GM15510 (cell line): ENCODE results near the gene KIF26A.

Experiments
- POLR2A ChIP-seq: IDR thresholded peaks from 3 replicates; pipeline ENCODE4 v1.6.1; 2011; ENCODE audit warnings: borderline replicate concordance; ENCODE audit not compliant: insufficient read length; ENCODE audit errors: extremely low read depth

KIF26A gene

DNA sequence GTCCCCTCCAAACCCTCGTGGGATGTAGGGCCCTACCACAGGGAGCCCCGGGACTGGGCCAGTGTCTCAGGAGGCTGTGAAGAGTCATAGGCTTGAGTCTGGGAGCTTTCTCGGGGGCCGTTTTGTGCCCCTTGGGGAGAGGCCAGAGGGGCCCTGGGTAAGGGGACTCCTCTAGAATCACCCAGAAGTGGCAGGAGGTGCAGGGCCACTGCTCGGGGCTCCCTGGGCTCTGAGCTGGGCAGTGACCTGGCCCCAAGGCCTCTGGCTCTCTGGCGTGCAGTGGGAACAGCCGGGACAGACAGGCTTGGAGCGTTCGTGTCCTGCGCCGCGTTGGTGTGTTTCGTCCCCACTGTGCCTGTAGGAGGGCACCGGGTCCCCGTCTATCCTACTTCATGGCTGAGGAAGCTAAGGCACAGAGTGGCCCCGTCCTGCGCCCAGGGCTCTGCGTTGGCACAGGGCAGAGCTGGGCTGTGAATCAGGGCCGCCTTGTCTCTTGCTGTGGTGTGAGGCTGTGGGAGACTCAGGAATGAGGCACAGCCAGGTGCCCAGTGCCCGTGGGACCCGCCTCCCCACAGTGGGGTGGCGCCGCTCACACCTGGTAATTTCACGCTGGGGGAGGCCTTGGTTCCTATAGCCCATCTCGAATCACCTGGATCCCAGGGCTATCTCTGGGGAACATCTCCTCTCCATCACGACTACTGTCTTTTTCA, 23.8 kb upstream of the KIF26A start:
- TF ChIP-seq POLR2A = no peak

DNA sequence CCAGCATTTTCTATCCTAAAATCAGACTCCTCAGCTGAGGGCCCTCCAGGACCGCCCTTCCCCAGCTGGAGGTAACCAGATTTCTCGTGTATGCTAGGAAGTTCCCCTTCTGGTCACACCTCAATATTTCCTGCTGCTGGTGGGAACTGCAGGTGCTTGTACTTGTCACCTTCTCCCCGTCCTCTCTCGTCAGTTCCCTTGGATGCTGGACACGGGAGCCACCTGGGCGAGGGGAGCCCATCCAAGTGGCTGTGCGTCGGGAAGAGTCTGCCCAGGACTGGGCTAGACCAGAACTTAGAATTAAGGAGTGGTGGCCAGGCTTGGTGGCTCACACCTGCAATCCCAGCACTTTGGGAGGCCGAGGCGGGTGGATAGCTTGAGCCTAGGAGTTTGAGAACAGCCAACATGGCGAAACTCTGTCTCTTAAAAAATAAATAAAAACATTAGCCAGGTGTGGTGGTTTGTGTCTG, 23.2 kb upstream of the KIF26A start:
- no peak for TF ChIP-seq POLR2A

DNA sequence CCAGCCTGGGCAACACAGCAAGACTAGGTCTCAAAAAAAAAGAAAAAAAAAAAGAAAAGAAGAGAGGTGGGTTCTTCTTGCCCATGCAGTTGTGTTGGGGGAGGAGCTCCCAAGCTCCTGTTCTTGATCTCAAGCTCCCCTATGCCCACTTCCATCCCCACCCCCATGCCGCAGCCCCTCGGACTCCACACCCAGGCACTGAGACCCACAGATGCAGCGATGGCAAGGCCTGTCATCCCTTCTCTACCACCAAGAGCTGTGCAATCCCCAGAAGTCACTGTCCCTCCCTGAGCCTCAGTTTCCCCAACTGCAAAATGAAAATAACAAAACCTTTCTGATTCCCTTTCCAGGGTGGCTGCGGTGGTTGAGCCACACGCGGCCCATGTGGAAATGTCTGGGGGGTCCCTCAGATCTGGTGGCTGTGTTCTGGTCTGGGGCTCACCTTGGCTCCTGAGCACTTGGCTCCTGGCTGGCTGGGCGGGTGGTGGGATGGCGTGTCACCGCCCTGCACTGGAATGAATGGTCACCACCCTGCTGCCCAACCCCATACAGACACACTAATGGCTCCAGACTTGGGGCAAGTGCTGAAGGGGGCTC, 22.6 kb upstream of the KIF26A start:
- TF ChIP-seq POLR2A = no peak

DNA sequence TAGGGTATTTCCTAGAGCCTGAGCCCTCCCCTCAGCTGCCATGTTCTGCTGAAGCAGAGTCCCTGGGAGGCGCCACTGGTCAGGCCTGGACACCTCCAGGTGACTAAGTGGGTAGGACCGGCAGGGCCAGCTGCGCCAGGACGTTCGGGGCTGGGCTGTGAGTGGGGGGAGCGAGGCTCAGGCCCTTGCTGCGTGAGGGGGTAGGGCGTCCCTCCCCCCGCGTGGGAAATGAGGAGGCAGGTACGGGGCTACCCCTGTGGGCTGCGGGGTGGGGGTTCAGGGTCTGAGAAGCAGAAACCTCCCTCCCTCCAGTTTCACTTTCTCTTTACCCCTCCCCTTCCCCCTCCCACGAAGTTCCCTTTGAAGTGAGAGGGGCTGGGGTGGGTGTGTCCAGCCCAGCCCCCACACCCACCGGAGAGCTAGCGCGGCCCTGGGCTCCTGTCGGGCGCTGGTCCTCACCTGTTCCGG, 22.1 kb upstream of the KIF26A start:
- TF ChIP-seq POLR2A = no peak

DNA sequence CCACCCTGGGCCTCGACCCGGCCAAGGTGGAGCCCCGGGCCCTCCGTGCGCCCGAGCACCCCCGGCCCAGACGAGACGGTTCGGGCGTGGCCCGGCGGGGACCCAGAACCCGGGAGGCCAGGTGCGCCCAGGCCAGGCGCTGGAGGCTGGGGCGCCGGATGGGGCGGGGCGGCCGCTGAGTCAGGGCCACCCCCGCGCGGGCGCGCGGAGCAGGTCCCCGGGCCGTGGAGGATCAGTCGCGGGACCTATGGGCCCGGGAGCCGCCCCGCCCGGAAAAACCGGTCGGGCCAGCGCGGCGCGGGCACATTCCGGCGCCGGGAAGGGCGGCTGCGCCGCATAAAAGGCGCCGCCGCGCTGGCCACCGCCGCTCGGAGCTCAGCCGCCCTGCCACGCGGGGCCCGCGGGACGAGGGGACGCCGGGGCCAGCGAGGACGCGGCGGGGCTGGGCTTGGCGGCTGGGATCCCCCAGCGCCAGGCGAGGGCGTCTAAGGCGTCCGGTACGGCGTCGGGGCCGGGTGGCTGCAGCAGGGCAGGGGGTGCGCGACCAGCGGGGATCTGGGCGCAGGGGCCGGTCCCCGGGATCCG, 21.5 kb upstream of the KIF26A start:
- no peak for TF ChIP-seq POLR2A

GRCh38 chr14:104117341-104118005, 20.9 kb upstream of the KIF26A start:
- TF ChIP-seq POLR2A = no peak

- no peak for TF ChIP-seq POLR2A
Observed at GRCh38 chr14:104118006-104118844, 20.2 kb upstream of the KIF26A start.

DNA sequence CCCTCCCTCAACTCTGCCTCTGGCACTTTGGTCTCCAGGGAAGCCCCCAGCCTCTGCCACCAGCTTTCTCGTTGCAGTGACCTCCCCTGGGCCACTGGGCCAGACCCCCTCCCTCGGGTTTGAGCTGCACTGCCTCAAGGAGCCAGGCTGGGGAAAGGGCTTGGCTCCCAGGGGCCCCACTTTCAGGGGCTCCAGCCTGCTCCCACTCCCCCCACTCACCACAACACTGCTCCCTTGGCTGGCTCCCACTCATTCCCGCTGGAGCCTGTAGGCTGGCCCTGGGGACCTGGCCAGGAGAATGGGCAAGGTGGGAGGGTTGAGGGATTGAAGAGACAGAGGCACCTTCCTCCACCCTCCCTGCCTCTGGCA, 19.3 kb upstream of the KIF26A start:
- TF ChIP-seq POLR2A = no peak

DNA sequence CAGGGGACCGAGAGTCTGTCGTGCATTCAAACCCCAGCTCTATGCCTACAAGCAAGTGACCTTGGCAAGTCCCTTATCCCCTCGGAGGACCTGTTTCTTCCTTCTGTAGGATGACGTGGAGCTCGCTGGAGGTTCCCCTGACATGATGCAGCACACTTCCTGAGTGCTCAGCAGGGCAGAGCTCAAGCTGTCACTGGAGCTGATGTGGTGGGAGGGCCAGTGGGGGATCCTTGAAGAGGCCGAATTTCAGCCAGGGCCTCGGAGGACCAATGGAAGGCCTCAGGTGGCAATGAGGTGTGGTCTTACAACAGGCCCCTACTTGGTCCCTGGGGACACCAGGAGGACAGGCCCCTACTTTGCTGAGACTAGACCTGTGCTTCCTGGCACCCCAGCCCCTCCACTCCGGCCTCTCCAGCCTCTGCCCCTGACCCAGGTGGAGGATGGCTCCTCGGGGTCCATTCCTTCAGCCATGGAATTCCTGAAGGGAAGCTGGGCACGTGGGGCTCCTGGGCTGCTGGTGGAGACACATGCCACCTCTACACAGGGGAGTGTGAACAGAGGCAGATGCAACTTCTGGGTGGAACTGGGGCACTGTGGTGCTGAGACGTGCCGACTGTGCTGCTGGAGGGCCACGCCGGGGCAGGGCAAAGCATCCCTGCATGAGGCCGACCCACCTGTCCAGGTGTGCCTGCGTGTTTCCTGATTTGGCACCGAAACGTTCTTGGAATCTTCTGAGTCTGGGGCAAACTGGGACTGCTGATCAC, 18.7 kb upstream of the KIF26A start:
- TF ChIP-seq POLR2A = no peak

GRCh38 chr14:104120281-104120741, 18.1 kb upstream of the KIF26A start:
- no peak for TF ChIP-seq POLR2A

DNA sequence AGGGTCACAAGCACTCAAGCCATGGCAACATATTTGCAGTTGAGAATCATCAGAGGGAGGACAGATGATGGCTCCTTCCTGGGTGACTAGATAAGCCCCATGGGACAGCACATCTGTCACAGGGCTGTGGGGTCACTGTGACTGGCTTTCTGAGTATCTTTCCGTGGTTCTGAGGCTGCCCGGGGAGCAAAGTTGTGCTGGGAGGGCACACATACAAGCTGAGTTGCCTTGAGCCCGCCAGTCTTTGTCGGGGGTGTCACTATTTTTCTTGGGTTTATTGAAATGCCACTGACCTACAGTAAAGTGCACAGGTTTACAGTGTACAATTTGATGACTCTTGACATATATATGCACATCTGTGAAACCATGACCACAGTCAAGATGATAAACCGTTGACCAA, 17.2 kb upstream of the KIF26A start:
- no peak for TF ChIP-seq POLR2A

- TF ChIP-seq POLR2A = no peak
Observed at GRCh38 chr14:104123879-104124278, 14.5 kb upstream of the KIF26A start.

- TF ChIP-seq POLR2A = no peak
Observed at GRCh38 chr14:104125011-104125410, 13.4 kb upstream of the KIF26A start.

DNA sequence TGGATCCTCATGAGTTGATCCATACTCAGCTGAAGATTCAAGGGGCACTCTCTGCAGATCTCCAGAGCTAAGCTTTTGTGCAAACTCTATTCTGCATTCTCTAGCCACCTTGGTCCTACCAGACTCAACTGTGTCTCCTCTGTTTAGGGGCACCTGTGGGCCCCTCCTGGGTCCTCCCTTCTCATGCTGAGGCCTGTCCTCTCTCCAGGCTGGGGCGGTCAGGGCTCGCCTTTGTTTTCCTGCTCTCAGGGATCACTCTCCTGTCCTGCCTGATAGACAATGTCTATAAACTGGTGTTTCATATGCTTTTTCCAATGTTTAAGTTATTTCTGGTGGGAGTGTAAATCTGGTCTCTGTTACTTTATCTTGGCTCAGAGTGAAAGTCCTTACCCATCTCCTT, 11.6 kb upstream of the KIF26A start:
- TF ChIP-seq POLR2A = no peak
